Smooth muscle cell (in vitro differentiated cells): ENCODE data around the gene BCL2L13. TPM values are rescaled to one million over a fixed set of nuclear protein-coding genes. Genes with fewer than 3 reads are reported as not detected.

Experiments
- DNase-seq: peaks from one replicate; lab custom pipeline; 2025; ENCODE audit not compliant: unreplicated experiment; lab: John Stamatoyannopoulos, UW
- H2AFZ ChIP-seq: fragments of 200-600 bp; sonication (generic); 2 replicates; pipeline ENCODE4 v1.6.0; 2016; ENCODE audit warnings: antibody characterized with exemption, low read depth, mild to moderate bottlenecking
- H3F3A ChIP-seq: fragments of 200-600 bp; sonication (generic); 2 replicates; pipeline ENCODE4 v1.6.0; 2017; ENCODE audit warnings: antibody characterized with exemption, low read depth
- H3K27ac ChIP-seq: fragments of 200-600 bp; sonication (generic); 2 replicates; pipeline ENCODE4 v1.5.1; 2016; ENCODE audit warnings: low read depth, mild to moderate bottlenecking
- H3K27me3 ChIP-seq: fragments of 200-600 bp; sonication (generic); 2 replicates; pipeline ENCODE4 v1.6.1; 2016; ENCODE audit warnings: low read depth, mild to moderate bottlenecking
- H3K36me3 ChIP-seq: fragments of 200-600 bp; sonication (generic); 2 replicates; pipeline ENCODE4 v1.5.1; 2016; ENCODE audit warnings: low read depth
- H3K4me1 ChIP-seq: fragments of 200-600 bp; sonication (generic); 2 replicates; pipeline ENCODE4 v1.5.1; 2016; ENCODE audit warnings: low read depth
- H3K4me2 ChIP-seq: fragments of 200-600 bp; sonication (generic); 2 replicates; pipeline ENCODE4 v1.6.0; 2016; ENCODE audit warnings: mild to moderate bottlenecking
- H3K4me3 ChIP-seq: fragments of 200-600 bp; sonication (generic); 2 replicates; pipeline ENCODE4 v1.5.1; 2016; ENCODE audit warnings: mild to moderate bottlenecking
- H3K79me2 ChIP-seq: fragments of 200-600 bp; sonication (generic); 2 replicates; pipeline ENCODE4 v1.6.0; 2016; ENCODE audit warnings: low read depth, mild to moderate bottlenecking
- H3K9ac ChIP-seq: fragments of 200-600 bp; sonication (generic); 2 replicates; pipeline ENCODE4 v1.6.0; 2016; ENCODE audit warnings: low read depth
- H3K9me3 ChIP-seq: fragments of 200-600 bp; sonication (generic); replicated peaks from 2 replicates; pipeline ENCODE4 v1.5.1; 2016; ENCODE audit warnings: low read depth
- H4K20me1 ChIP-seq: fragments of 200-600 bp; sonication (generic); 2 replicates; pipeline ENCODE4 v1.6.0; 2016; ENCODE audit warnings: low read depth
- WGBS: methylation state at CpG from one replicate; pipeline ENCODE4 v1.1.7; 2016; ENCODE audit warnings: low lambda C conversion rate; 5-methylcytosine and 5-hydroxymethylcytosine counted together
- polyA plus RNA-seq: library from polyadenylated mRNA; unstranded; fragments of >200 nt; fragmentation: Nextera tagmentation; extraction: Ambion mirVana; gene quantifications from 2 replicates; pipeline ENCODE4 v1.2.1, GENCODE V29; 2016
- total RNA-seq: library from RNA; depleted of rRNA; stranded (reverse); fragments of >200 nt; gene quantifications from 2 replicates; pipeline ENCODE4 v1.2.3, GENCODE V29; 2014
- TF ChIP-seq, protein P1 (sequence below): fragments of 200-600 bp; sonication (generic); IDR thresholded peaks from 2 replicates; pipeline ENCODE4 v1.5.1; 2017; ENCODE audit warnings: borderline replicate concordance, mild to moderate bottlenecking, antibody characterized with exemption; ENCODE audit not compliant: insufficient read depth, poor library complexity, severe bottlenecking

Gene BCL2L13
- total and polyA plus RNA-seq, 2 experiments from 2014 or later, result 16.7 to 27.0 TPM

DNA sequence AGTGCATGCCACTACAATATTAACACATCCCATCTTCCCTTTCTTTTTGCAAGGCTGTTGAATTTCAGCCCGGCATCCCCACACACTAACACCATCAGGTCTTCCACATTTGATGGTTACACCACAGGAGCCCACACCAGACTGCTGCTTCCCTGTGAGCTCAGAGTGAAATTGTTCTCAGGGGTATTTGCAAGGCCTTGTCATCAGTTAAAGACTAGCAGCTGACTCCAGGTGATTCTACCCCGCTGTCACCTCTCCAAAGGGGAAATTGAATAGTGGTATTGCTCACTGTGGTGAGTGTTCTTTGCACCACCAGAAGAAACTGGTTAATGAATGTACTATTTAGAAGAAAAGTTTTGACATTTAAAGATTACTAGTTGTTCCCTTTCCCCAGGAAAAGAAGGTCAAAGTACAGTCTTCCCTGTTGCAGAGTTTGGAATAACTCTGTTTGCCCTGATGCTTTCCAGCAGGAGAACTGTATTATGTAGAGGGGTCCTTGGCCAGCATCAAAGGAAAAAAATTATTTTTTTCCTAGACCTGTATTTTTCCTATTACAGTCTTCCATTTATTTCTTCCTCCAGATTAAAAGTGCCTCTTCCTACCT lies 93.8 kb downstream of the BCL2L13 start:
- Histone ChIP-seq H4K20me1 (no peaks in the 10 kb centered on the region), H3K4me3 (no peak overlapping the region), H2AFZ (no peak overlapping the region), H3K9ac (no peak overlapping the region), H3K79me2 (no peaks in the 10 kb centered on the region), H3K27me3 (no peaks in the 10 kb centered on the region), H3K9me3 (no peaks in the 10 kb centered on the region), H3K4me2 (no peak overlapping the region), H3K36me3 (peaks cover 5% of the 10 kb centered on the region), H3F3A (peaks cover 3% of the 10 kb centered on the region), H3K27ac (no peak overlapping the region), H3K4me1 (no peaks in the 10 kb centered on the region)
- TF ChIP-seq, protein P1, sequence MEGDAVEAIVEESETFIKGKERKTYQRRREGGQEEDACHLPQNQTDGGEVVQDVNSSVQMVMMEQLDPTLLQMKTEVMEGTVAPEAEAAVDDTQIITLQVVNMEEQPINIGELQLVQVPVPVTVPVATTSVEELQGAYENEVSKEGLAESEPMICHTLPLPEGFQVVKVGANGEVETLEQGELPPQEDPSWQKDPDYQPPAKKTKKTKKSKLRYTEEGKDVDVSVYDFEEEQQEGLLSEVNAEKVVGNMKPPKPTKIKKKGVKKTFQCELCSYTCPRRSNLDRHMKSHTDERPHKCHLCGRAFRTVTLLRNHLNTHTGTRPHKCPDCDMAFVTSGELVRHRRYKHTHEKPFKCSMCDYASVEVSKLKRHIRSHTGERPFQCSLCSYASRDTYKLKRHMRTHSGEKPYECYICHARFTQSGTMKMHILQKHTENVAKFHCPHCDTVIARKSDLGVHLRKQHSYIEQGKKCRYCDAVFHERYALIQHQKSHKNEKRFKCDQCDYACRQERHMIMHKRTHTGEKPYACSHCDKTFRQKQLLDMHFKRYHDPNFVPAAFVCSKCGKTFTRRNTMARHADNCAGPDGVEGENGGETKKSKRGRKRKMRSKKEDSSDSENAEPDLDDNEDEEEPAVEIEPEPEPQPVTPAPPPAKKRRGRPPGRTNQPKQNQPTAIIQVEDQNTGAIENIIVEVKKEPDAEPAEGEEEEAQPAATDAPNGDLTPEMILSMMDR, result no peak
- WGBS, result 100% methylated on average over 2 of the region's 2 CpGs
- DNase-seq, result no peak

DNA sequence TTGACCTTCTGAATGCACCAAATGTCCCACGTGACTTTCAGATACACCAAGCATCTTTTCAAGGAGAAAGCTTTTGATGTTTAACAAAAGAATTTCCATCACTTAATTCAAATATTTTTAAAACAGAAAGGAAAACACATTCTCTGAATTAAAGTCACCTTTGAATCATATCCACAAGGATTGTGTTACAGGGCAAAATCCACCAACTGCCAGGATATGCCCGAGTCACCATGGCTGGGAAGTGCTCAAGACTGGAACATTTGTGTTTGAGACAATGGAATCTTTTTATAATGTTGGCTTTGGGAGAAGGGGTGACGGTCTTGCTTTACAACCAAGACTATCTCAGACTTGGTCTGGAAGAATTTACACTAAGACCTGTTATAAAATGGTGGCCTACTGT lies 94.9 kb downstream of the BCL2L13 start:
- H3K79me2 ChIP-seq, result no peaks in the 10 kb centered on the region
- no peak overlapping the region for H3K4me2 ChIP-seq
- no peak overlapping the region for H3K4me3 ChIP-seq
- H3K36me3 ChIP-seq, result peaks cover 5% of the 10 kb centered on the region
- no peak overlapping the region for H2AFZ ChIP-seq
- no peak overlapping the region for H3K27ac ChIP-seq
- H3K9ac ChIP-seq, result no peak overlapping the region
- H3K27me3 ChIP-seq, result no peaks in the 10 kb centered on the region
- DNase-seq, result no peak
- no peaks in the 10 kb centered on the region for H3K9me3 ChIP-seq
- no peaks in the 10 kb centered on the region for H3K4me1 ChIP-seq
- H4K20me1 ChIP-seq, result no peaks in the 10 kb centered on the region
- TF ChIP-seq, protein P1, result no peak
- WGBS, result 78% methylated on average over 3 of the region's 3 CpGs
- H3F3A ChIP-seq, result peaks cover 3% of the 10 kb centered on the region

GRCh38 chr22:17734187-17734586 lies 95.6 kb downstream of the BCL2L13 start:
- no peaks in the 10 kb centered on the region for H4K20me1 ChIP-seq
- no peak overlapping the region for H2AFZ ChIP-seq
- no peak overlapping the region for H3K4me2 ChIP-seq
- TF ChIP-seq, protein P1, result no peak
- no peak overlapping the region for H3K9ac ChIP-seq
- no peaks in the 10 kb centered on the region for H3K9me3 ChIP-seq
- WGBS, result 57% methylated on average over 4 of the region's 4 CpGs
- H3F3A ChIP-seq, result peaks cover 3% of the 10 kb centered on the region
- no peaks in the 10 kb centered on the region for H3K27me3 ChIP-seq
- H3K4me3 ChIP-seq, result no peak overlapping the region
- H3K27ac ChIP-seq, result peak overlapping the region; percentile 6
- H3K36me3 ChIP-seq, result peaks cover 5% of the 10 kb centered on the region
- no peaks in the 10 kb centered on the region for H3K79me2 ChIP-seq
- no peak for DNase-seq
- no peaks in the 10 kb centered on the region for H3K4me1 ChIP-seq
